ENCODE data around the gene C5orf63.
"Not testable (repeated sequence)": the region's sequence is repeated elsewhere in the genome, so short reads cannot be mapped to it uniquely, and the experiment has no call there.

The C5orf63 gene

GRCh38 chr5:127038550-127038949 lies 34.8 kb downstream of the C5orf63 start:
- no peak for DNase-seq (ENCODE audit: extremely low read depth in 1 of 2, low read depth in 1 of 2)

- DNase-seq (ENCODE audit: extremely low read depth in 1 of 2, low read depth in 1 of 2), result no peak
These were observed 41.5 kb downstream of the C5orf63 start for GRCh38 chr5:127031863-127032232.

GRCh38 chr5:127031147-127031862 lies 42.0 kb downstream of the C5orf63 start:
- DNase-seq (ENCODE audit: extremely low read depth in 1 of 2, low read depth in 1 of 2), result no peak

GRCh38 chr5:127030259-127031146 lies 42.8 kb downstream of the C5orf63 start, which contains the start of gene MARCHF3:
TSS of gene MARCHF3 (minus strand) at chr5:127030558. CDS start at chr5:126918171, 112,387 bp downstream.
- DNase-seq (ENCODE audit: extremely low read depth in 1 of 2, low read depth in 1 of 2), result peak; percentile 74 to 88

GRCh38 chr5:127029581-127030258 lies 43.6 kb downstream of the C5orf63 start:
- DNase-seq (ENCODE audit: extremely low read depth in 1 of 2, low read depth in 1 of 2), result peak in 1 of 2 donors; percentile 5

GRCh38 chr5:127028822-127029457 lies 44.4 kb downstream of the C5orf63 start:
- no peak for DNase-seq (ENCODE audit: extremely low read depth in 1 of 2, low read depth in 1 of 2)

GRCh38 chr5:127027539-127027938 lies 45.8 kb downstream of the C5orf63 start:
- DNase-seq (ENCODE audit: extremely low read depth in 1 of 2, low read depth in 1 of 2), result no peak

- DNase-seq (ENCODE audit: extremely low read depth in 1 of 2, low read depth in 1 of 2), result no peak
These were observed 47.1 kb downstream of the C5orf63 start for GRCh38 chr5:127026166-127026565.

- no peak for DNase-seq (ENCODE audit: extremely low read depth in 1 of 2, low read depth in 1 of 2)
These were observed 47.8 kb downstream of the C5orf63 start for GRCh38 chr5:127025467-127025866.

- DNase-seq (ENCODE audit: extremely low read depth in 1 of 2, low read depth in 1 of 2), result no peak
These were observed 48.5 kb downstream of the C5orf63 start for GRCh38 chr5:127024821-127025220.

- DNase-seq (ENCODE audit: extremely low read depth in 1 of 2, low read depth in 1 of 2), result not testable (repeated sequence)
These were observed 49.6 kb downstream of the C5orf63 start for GRCh38 chr5:127023552-127024191.

GRCh38 chr5:127022846-127023245 lies 50.5 kb downstream of the C5orf63 start:
- DNase-seq (ENCODE audit: extremely low read depth in 1 of 2, low read depth in 1 of 2), result no peak

- no peak for DNase-seq (ENCODE audit: extremely low read depth in 1 of 2, low read depth in 1 of 2)
These were observed 53.4 kb downstream of the C5orf63 start for GRCh38 chr5:127019928-127020327.

- DNase-seq (ENCODE audit: extremely low read depth in 1 of 2, low read depth in 1 of 2), result not testable (repeated sequence)
These were observed 56.6 kb downstream of the C5orf63 start for GRCh38 chr5:127016722-127017121.

- no peak for DNase-seq (ENCODE audit: extremely low read depth in 1 of 2, low read depth in 1 of 2)
These were observed 57.6 kb downstream of the C5orf63 start for GRCh38 chr5:127015716-127016115.

GRCh38 chr5:127014573-127014972 lies 58.7 kb downstream of the C5orf63 start:
- no peak for DNase-seq (ENCODE audit: extremely low read depth in 1 of 2, low read depth in 1 of 2)

- DNase-seq (ENCODE audit: extremely low read depth in 1 of 2, low read depth in 1 of 2), result no peak
These were observed 59.9 kb downstream of the C5orf63 start for GRCh38 chr5:127013407-127013806.

GRCh38 chr5:127012916-127013315 lies 60.4 kb downstream of the C5orf63 start:
- DNase-seq (ENCODE audit: extremely low read depth in 1 of 2, low read depth in 1 of 2), result no peak

GRCh38 chr5:127011961-127012644 lies 61.2 kb downstream of the C5orf63 start:
- no peak for DNase-seq (ENCODE audit: extremely low read depth in 1 of 2, low read depth in 1 of 2)

- DNase-seq (ENCODE audit: extremely low read depth in 1 of 2, low read depth in 1 of 2), result no peak
These were observed 62.1 kb downstream of the C5orf63 start for GRCh38 chr5:127011153-127011552.
